Fibroblast of skin of left quadriceps (primary cell): ENCODE measurements around the gene HOXC12.

Experiments used
- DNase-seq, 2 experiments: peaks; one replicate each; pipeline ENCODE4 v3.0.0-alpha.2; 2013; ENCODE audit warnings: low read depth in 2 of 2

Gene HOXC12

GRCh38 chr12:53940443-53941014 is 14.2 kb upstream of the HOXC12 start:
- DNase-seq: no peak

- no peak for DNase-seq
Measured at GRCh38 chr12:53941187-53941586, 13.5 kb upstream of the HOXC12 start.

GRCh38 chr12:53941750-53942149 is 13.0 kb upstream of the HOXC12 start:
- DNase-seq: no peak

GRCh38 chr12:53942467-53942997 is 12.2 kb upstream of the HOXC12 start:
- no peak for DNase-seq

GRCh38 chr12:53944209-53944608 is 10.5 kb upstream of the HOXC12 start:
- DNase-seq: no peak

- no peak for DNase-seq
Measured at GRCh38 chr12:53944907-53945847, 9.5 kb upstream of the HOXC12 start.

GRCh38 chr12:53947743-53948142 is 7.0 kb upstream of the HOXC12 start:
- no peak for DNase-seq

- no peak for DNase-seq
Measured at GRCh38 chr12:53948650-53949593, 5.8 kb upstream of the HOXC12 start.

GRCh38 chr12:53949631-53950436 is 4.9 kb upstream of the HOXC12 start:
- DNase-seq: no peak

- DNase-seq: no peak
Measured at GRCh38 chr12:53950437-53950773, 4.3 kb upstream of the HOXC12 start.

- no peak for DNase-seq
Measured at GRCh38 chr12:53950789-53951576, 3.7 kb upstream of the HOXC12 start.

GRCh38 chr12:53951577-53952334 is 2.9 kb upstream of the HOXC12 start:
- no peak for DNase-seq

GRCh38 chr12:53952335-53952694 is 2.4 kb upstream of the HOXC12 start:
- no peak for DNase-seq

- no peak for DNase-seq
Measured at GRCh38 chr12:53952871-53953734, 1.6 kb upstream of the HOXC12 start.

- DNase-seq: no peak
Measured at GRCh38 chr12:53953831-53954693, 641 bp upstream of the HOXC12 start.

- DNase-seq: no peak
Measured at GRCh38 chr12:53955036-53955775, 503 bp downstream of the HOXC12 start.

GRCh38 chr12:53955776-53956250 is 1.1 kb downstream of the HOXC12 start:
- no peak for DNase-seq
